NCI-H2196 (cell line): ENCODE measurements around the gene KCNG1.

Experiments
- DNase-seq: peaks from one replicate; lab custom pipeline; 2025; ENCODE audit not compliant: unreplicated experiment; lab: John Stamatoyannopoulos, UW

The KCNG1 gene

GRCh38 chr20:51036226-51036625 is 13.3 kb upstream of the KCNG1 start:
- no peak for DNase-seq

- DNase-seq: no peak
These were observed 12.2 kb upstream of the KCNG1 start for GRCh38 chr20:51034988-51035656.

GRCh38 chr20:51034476-51034875 is 11.6 kb upstream of the KCNG1 start:
- DNase-seq: no peak

- DNase-seq: no peak
These were observed 7.3 kb upstream of the KCNG1 start for GRCh38 chr20:51029963-51030920.

GRCh38 chr20:51029556-51029955 is 6.6 kb upstream of the KCNG1 start:
- no peak for DNase-seq

- DNase-seq: no peak
These were observed 5.8 kb upstream of the KCNG1 start for GRCh38 chr20:51028616-51029212.

- DNase-seq: no peak
These were observed 4.3 kb upstream of the KCNG1 start for GRCh38 chr20:51027035-51027795.

- DNase-seq: no peak
These were observed 3.4 kb upstream of the KCNG1 start for GRCh38 chr20:51026269-51026668.

GRCh38 chr20:51024761-51025160 is 1.9 kb upstream of the KCNG1 start:
- no peak for DNase-seq

GRCh38 chr20:51023617-51024155 is 779 bp upstream of the KCNG1 start:
- DNase-seq: no peak

GRCh38 chr20:51022227-51022802 is 592 bp downstream of the KCNG1 start:
- no peak for DNase-seq

GRCh38 chr20:51021067-51022025 is 1.6 kb downstream of the KCNG1 start:
- DNase-seq: no peak

GRCh38 chr20:51020657-51021056 is 2.2 kb downstream of the KCNG1 start:
- no peak for DNase-seq

- DNase-seq: no peak
These were observed 3.0 kb downstream of the KCNG1 start for GRCh38 chr20:51019656-51020592.

- no peak for DNase-seq
These were observed 5.7 kb downstream of the KCNG1 start for GRCh38 chr20:51017251-51017650.

- DNase-seq: no peak
These were observed 6.4 kb downstream of the KCNG1 start for GRCh38 chr20:51016521-51016920.

- peak; percentile 59 for DNase-seq
These were observed 7.8 kb downstream of the KCNG1 start for GRCh38 chr20:51014797-51015722.
